Thyroid gland (tissue), 4 donors: ENCODE measurements around the gene AGFG2. TPM values are rescaled to one million over a fixed set of nuclear protein-coding genes. Genes with fewer than 3 reads are reported as not detected.
A peak's percentile ranks its signal among the peaks of the same experiment; 100 is the strongest.

Experiments
- DNase-seq, 2 donors: peaks; one replicate each; pipeline ENCODE4 v3.0.0-alpha.2; 2019
- H3K27ac ChIP-seq, 3 donors: fragments of 200-600 bp; sonication (generic); 1 replicate in 2 of 3; 2 replicates in 1 of 3; pipeline ENCODE4 v1.5.1; 2016 to 2019; ENCODE audit warnings: mild to moderate bottlenecking in 1 of 3, moderate library complexity in 1 of 3
- H3K27me3 ChIP-seq: fragments of 200-600 bp; sonication (generic); one replicate; pipeline ENCODE4 v1.5.1; 2019
- H3K36me3 ChIP-seq, 2 donors: fragments of 200-600 bp; sonication (generic); one replicate each; pipeline ENCODE4 v1.5.1; 2016 to 2019
- H3K4me1 ChIP-seq, 2 donors: fragments of 200-600 bp; sonication (generic); one replicate each; pipeline ENCODE4 v1.5.1; 2017 to 2019
- H3K4me3 ChIP-seq, 3 donors: fragments of 200-600 bp; sonication (generic); replicated peaks in 1 of 3; 1 replicate in 2 of 3; 2 replicates in 1 of 3; pipeline ENCODE4 v1.5.1; 2016; ENCODE audit warnings: mild to moderate bottlenecking in 1 of 3
- H3K9me3 ChIP-seq: fragments of 200-600 bp; sonication (generic); one replicate; pipeline ENCODE4 v1.5.1; 2017
- POLR2A ChIP-seq, 2 donors: fragments of 450-650 bp; IDR thresholded peaks; one replicate each; pipeline ENCODE4 v1.6.1; 2017; ENCODE audit warnings: antibody characterized with exemption in 2 of 2, mild to moderate bottlenecking in 2 of 2, moderate library complexity in 1 of 2
- WGBS, 2 donors: methylation state at CpG; one replicate each; pipeline ENCODE4 v1.1.5; 2017; 5-methylcytosine and 5-hydroxymethylcytosine counted together
- intact Hi-C: fragments of 100-400 bp; cut with DNase I; formaldehyde crosslinking; loops from one replicate; pipeline ENCODE4 v1.15.1; 2023
- total RNA-seq, 4 donors: library from RNA; depleted of rRNA; stranded (reverse); fragments of >200 nt; gene quantifications; one replicate each; pipeline ENCODE4 v1.2.3, GENCODE V29; 2016
- TF ChIP-seq, protein P1 (sequence below), 6 experiments: fragments of 200-600 bp in 3 of 6; fragments of 450-650 bp in 3 of 6; sonication (generic) in 3 of 6; IDR thresholded peaks; one replicate each; pipeline ENCODE4 v1.5.1; 2016 to 2019; ENCODE audit warnings: antibody characterized with exemption in 6 of 6, mild to moderate bottlenecking in 2 of 6, inconsistent platforms in 1 of 6, moderate library complexity in 1 of 6

The AGFG2 gene
- total RNA-seq, 4 donors from 2014 or later = 26.1 to 34.6 (median 28.0) TPM

DNA sequence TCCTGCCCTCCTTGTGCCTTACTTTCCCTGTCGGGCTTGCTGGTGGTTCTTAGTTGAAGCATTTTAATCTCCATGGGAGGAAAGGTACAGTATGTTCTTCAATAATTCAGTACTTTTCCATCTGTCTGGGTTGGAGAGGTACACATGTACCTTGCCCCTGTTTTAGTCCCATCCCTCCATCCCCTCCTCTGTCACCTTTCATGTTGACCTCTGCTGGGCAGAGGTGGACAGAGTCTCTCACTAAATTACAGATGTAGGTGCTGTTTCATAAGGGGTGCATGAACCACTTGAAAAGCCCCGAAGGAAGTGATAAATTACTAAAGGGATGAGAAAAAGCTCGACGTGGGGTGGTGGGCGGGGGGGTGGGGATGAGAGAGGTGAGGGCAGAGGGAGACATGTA is 5.4 kb downstream of the AGFG2 start:
- WGBS, 2 donors = 38 to 41% methylated on average over 5 of the region's 5 CpGs
- no peak overlapping the region for H3K4me3 ChIP-seq
- intact Hi-C loops = no loop called here
- no peak for TF ChIP-seq POLR2A (IDR thresholded peaks at IDR 0.05)
- TF ChIP-seq, protein P1, sequence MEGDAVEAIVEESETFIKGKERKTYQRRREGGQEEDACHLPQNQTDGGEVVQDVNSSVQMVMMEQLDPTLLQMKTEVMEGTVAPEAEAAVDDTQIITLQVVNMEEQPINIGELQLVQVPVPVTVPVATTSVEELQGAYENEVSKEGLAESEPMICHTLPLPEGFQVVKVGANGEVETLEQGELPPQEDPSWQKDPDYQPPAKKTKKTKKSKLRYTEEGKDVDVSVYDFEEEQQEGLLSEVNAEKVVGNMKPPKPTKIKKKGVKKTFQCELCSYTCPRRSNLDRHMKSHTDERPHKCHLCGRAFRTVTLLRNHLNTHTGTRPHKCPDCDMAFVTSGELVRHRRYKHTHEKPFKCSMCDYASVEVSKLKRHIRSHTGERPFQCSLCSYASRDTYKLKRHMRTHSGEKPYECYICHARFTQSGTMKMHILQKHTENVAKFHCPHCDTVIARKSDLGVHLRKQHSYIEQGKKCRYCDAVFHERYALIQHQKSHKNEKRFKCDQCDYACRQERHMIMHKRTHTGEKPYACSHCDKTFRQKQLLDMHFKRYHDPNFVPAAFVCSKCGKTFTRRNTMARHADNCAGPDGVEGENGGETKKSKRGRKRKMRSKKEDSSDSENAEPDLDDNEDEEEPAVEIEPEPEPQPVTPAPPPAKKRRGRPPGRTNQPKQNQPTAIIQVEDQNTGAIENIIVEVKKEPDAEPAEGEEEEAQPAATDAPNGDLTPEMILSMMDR (IDR thresholded peaks at IDR 0.05) = no peak
- peak overlapping the region; percentile 96 to 99 (median 96) for H3K27ac ChIP-seq
- no peak for DNase-seq
- H3K27me3 ChIP-seq = no peaks in the 10 kb centered on the region
- H3K36me3 ChIP-seq = no peaks in the 10 kb centered on the region
- peaks cover 57 to 70% of the 10 kb centered on the region in 2 donors for H3K4me1 ChIP-seq
- no peaks in the 10 kb centered on the region for H3K9me3 ChIP-seq

- no peaks in the 10 kb centered on the region for H3K27me3 ChIP-seq
- intact Hi-C loops = no loop called here
- peak; percentile 32 for DNase-seq
- H3K9me3 ChIP-seq = no peaks in the 10 kb centered on the region
- peak in 1 of 2 donors; percentile 46 for TF ChIP-seq POLR2A (IDR thresholded peaks at IDR 0.05)
- TF ChIP-seq, protein P1 (IDR thresholded peaks at IDR 0.05) = no peak
- H3K36me3 ChIP-seq = no peaks in the 10 kb centered on the region
- no peak overlapping the region for H3K4me3 ChIP-seq
- H3K4me1 ChIP-seq = peaks cover 54 to 71% of the 10 kb centered on the region in 2 donors
- 3 to 4% methylated on average over 1 of the region's 1 CpG for WGBS, 2 donors
- H3K27ac ChIP-seq = peak overlapping the region; percentile 96 to 99 (median 96)
These were observed 6.0 kb downstream of the AGFG2 start for GRCh38 chr7:100544967-100545359.

DNA sequence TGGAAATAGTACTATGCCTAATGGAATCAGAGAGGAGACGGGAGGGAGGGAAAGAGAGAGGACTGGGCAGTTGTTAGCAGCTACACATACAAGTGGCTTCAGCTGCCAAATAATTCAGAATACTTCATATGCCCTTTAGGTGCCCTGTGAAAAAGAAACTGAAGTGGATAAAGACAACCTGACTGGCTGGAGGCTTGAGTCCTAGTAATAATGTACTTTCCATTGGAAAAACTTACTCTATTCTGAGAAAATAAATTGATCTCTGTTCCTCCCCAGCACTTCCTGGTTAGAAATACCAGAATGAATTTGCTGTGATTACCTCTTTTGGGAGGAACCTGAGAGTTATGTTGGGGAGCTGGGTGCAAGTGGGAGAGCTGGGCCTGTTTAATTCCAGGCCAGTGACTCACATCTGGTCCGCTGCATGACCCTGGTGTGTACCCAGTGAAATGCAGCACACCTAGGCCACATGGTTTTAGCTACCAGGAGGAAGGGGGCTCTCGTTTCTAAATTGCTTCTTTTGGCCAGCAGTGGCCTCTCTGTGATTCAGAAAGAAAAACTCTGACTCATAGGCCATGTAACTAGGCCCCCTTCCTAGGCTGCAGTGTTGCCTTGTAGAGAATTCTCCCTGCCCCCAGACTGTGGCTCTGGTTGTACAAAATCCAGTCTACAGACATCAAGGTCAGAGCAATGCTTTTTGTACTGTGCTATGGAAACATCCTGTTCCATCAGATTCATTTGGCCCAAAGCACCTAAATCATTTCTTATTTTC is 6.5 kb downstream of the AGFG2 start:
- H3K36me3 ChIP-seq = peaks cover 0 to 4% of the 10 kb centered on the region in 2 donors
- H3K27me3 ChIP-seq = no peaks in the 10 kb centered on the region
- WGBS, 2 donors = 14 to 19% methylated on average over 2 to 3 of the region's 3 CpGs
- intact Hi-C loops = no loop called here
- TF ChIP-seq, protein P1 (IDR thresholded peaks at IDR 0.05) = no peak
- TF ChIP-seq POLR2A (IDR thresholded peaks at IDR 0.05) = no peak
- H3K4me3 ChIP-seq = no peak overlapping the region
- no peaks in the 10 kb centered on the region for H3K9me3 ChIP-seq
- H3K4me1 ChIP-seq = peaks cover 49 to 65% of the 10 kb centered on the region in 2 donors
- DNase-seq = peak; percentile 67 to 72
- peak overlapping the region; percentile 96 to 99 (median 96) for H3K27ac ChIP-seq

DNA sequence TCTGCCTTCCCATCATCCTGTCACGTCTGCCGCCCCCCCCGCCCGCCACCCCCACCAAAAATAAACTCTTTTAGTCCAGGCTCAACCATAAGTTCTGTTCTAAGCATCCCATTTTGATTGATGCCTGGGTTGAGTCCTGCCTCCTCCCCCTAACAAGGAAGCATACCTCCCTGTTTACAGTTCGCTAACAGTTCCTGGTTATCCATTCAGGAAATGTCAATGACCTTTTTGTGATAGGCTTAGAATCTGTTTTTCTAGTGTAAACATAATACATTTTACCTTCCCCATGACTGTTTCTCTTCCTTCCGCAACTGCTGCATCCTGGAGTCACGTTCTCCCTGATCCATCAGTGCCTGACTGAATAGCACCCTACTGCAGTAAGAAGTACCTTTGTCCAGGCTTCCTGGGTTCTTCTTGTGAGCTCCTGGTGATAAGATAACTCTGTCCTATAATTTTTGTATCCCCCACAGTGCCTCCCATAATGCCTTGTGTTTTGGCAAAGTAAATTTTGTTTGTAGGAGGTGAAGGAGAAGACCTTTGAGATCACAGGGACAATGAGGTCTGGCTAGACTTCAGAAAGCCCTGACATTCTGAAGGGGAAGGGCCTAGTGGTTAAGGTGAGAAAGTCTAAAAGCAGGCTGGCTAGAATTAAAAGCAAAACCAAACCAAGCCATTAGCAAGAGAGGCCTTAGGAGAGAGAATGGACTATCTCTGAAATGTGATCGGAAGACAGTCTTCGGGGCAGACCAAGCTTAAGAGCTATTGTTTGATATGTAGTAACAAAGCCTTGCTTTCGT is 7.3 kb downstream of the AGFG2 start:
- intact Hi-C loops = no loop called here
- Histone ChIP-seq H3K36me3 (peaks cover 0 to 8% of the 10 kb centered on the region in 2 donors), H3K4me3 (no peak overlapping the region), H3K27ac (peak overlapping the region; percentile 96 to 99 (median 96)), H3K9me3 (no peaks in the 10 kb centered on the region), H3K27me3 (no peaks in the 10 kb centered on the region), H3K4me1 (peaks cover 49 to 63% of the 10 kb centered on the region in 2 donors)
- DNase-seq = no peak
- WGBS, 2 donors = 55 to 61% methylated on average over 10 of the region's 10 CpGs
- TF ChIP-seq, protein P1 (IDR thresholded peaks at IDR 0.05) = no peak
- no peak for TF ChIP-seq POLR2A (IDR thresholded peaks at IDR 0.05)
